ENCODE results near the gene UAP1L1.

UAP1L1 gene

GRCh38 chr9:137039611-137040366, 37.5 kb upstream of the UAP1L1 start:
- no peaks in the 10 kb centered on the region for H4K20me1 ChIP-seq (ENCODE audit: insufficient read depth, low read length)
- no peak for TF ChIP-seq CTCF (IDR thresholded peaks at IDR 0.05; ENCODE audit: low read length)
- TF ChIP-seq EZH2 (IDR thresholded peaks at IDR 0.05; ENCODE audit: borderline replicate concordance, low read length) = no peak

GRCh38 chr9:137040568-137040967, 36.7 kb upstream of the UAP1L1 start:
- H3K4me2 ChIP-seq (ENCODE audit: low read length) = no peak overlapping the region
- H3F3A ChIP-seq (ENCODE audit: insufficient read depth, low read length) = no peaks in the 10 kb centered on the region
- H4K20me1 ChIP-seq (ENCODE audit: insufficient read depth, low read length) = no peaks in the 10 kb centered on the region
- no peaks in the 10 kb centered on the region for H3K9me3 ChIP-seq (ENCODE audit: low read length)
- no peak for TF ChIP-seq CTCF (IDR thresholded peaks at IDR 0.05; ENCODE audit: low read length)
- no peak for TF ChIP-seq EZH2 (IDR thresholded peaks at IDR 0.05; ENCODE audit: borderline replicate concordance, low read length)
- no peak overlapping the region for H3K4me3 ChIP-seq (ENCODE audit: low read depth, low read length, poor library complexity, severe bottlenecking)
- peaks cover 23% of the 10 kb centered on the region for H3K27me3 ChIP-seq (ENCODE audit: insufficient read depth, low read length)
- no peaks in the 10 kb centered on the region for H3K79me2 ChIP-seq (ENCODE audit: insufficient read depth, low read length)
- H3K9me2 ChIP-seq (ENCODE audit: low read depth, low read length) = no peaks in the 10 kb centered on the region
- H3K9ac ChIP-seq (ENCODE audit: low read length) = no peak overlapping the region
- no peaks in the 10 kb centered on the region for H3K4me1 ChIP-seq (ENCODE audit: insufficient read depth, low read length, severe bottlenecking)
- no peak overlapping the region for H2AFZ ChIP-seq (ENCODE audit: low read length)
- H3K27ac ChIP-seq (ENCODE audit: low read depth, low read length, poor library complexity, severe bottlenecking) = no peak overlapping the region
- no peaks in the 10 kb centered on the region for H3K36me3 ChIP-seq (ENCODE audit: insufficient read depth, low read length)

More at GRCh38 chr9:137039611-137040366, 37.5 kb upstream of the UAP1L1 start:
- Histone ChIP-seq H3K4me2 (ENCODE audit: low read length) (no peak overlapping the region), H3K4me3 (ENCODE audit: low read depth, low read length, poor library complexity, severe bottlenecking) (no peak overlapping the region), H3K27me3 (ENCODE audit: insufficient read depth, low read length) (peaks cover 18% of the 10 kb centered on the region; the same call in 1 of the 2 replicates), H3K27ac (ENCODE audit: low read depth, low read length, poor library complexity, severe bottlenecking) (no peak overlapping the region), H3K9me3 (ENCODE audit: low read length) (no peaks in the 10 kb centered on the region), H3K9me2 (ENCODE audit: low read depth, low read length) (no peaks in the 10 kb centered on the region), H3F3A (ENCODE audit: insufficient read depth, low read length) (no peaks in the 10 kb centered on the region), H3K9ac (ENCODE audit: low read length) (no peak overlapping the region), H3K4me1 (ENCODE audit: insufficient read depth, low read length, severe bottlenecking) (no peaks in the 10 kb centered on the region), H3K36me3 (ENCODE audit: insufficient read depth, low read length) (no peaks in the 10 kb centered on the region), H2AFZ (ENCODE audit: low read length) (no peak overlapping the region), H3K79me2 (ENCODE audit: insufficient read depth, low read length) (no peaks in the 10 kb centered on the region)

GRCh38 chr9:137041124-137041523, 36.2 kb upstream of the UAP1L1 start:
- Histone ChIP-seq H2AFZ (ENCODE audit: low read length) (no peak overlapping the region), H3K9me2 (ENCODE audit: low read depth, low read length) (no peaks in the 10 kb centered on the region), H3K4me2 (ENCODE audit: low read length) (no peak overlapping the region), H3K79me2 (ENCODE audit: insufficient read depth, low read length) (no peaks in the 10 kb centered on the region), H3K9me3 (ENCODE audit: low read length) (no peaks in the 10 kb centered on the region), H3K27me3 (ENCODE audit: insufficient read depth, low read length) (peaks cover 23% of the 10 kb centered on the region), H3K27ac (ENCODE audit: low read depth, low read length, poor library complexity, severe bottlenecking) (no peak overlapping the region), H3F3A (ENCODE audit: insufficient read depth, low read length) (no peaks in the 10 kb centered on the region), H3K36me3 (ENCODE audit: insufficient read depth, low read length) (no peaks in the 10 kb centered on the region), H4K20me1 (ENCODE audit: insufficient read depth, low read length) (no peaks in the 10 kb centered on the region), H3K9ac (ENCODE audit: low read length) (no peak overlapping the region), H3K4me1 (ENCODE audit: insufficient read depth, low read length, severe bottlenecking) (peaks cover 3% of the 10 kb centered on the region), H3K4me3 (ENCODE audit: low read depth, low read length, poor library complexity, severe bottlenecking) (no peak overlapping the region)
- TF ChIP-seq EZH2 (IDR thresholded peaks at IDR 0.05; ENCODE audit: borderline replicate concordance, low read length) (no peak), CTCF (IDR thresholded peaks at IDR 0.05; ENCODE audit: low read length) (no peak)
